SIG-M5 (cell line): Measurements from ENCODE around the gene ITGA3.

ENCODE experiments used
- DNase-seq: peaks from one replicate; lab custom pipeline; 2025; lab: John Stamatoyannopoulos, UW

Gene ITGA3

GRCh38 chr17:50094753-50095619 lies 39.1 kb downstream of the ITGA3 start, which contains the start of gene PDK2:
TSS of gene PDK2 (plus strand) at chr17:50095351. CDS start at chr17:50095436, 85 bp downstream.
- peak; percentile 74 for DNase-seq

- DNase-seq = no peak
Measured at GRCh38 chr17:50095626-50096037, 39.7 kb downstream of the ITGA3 start.

DNA sequence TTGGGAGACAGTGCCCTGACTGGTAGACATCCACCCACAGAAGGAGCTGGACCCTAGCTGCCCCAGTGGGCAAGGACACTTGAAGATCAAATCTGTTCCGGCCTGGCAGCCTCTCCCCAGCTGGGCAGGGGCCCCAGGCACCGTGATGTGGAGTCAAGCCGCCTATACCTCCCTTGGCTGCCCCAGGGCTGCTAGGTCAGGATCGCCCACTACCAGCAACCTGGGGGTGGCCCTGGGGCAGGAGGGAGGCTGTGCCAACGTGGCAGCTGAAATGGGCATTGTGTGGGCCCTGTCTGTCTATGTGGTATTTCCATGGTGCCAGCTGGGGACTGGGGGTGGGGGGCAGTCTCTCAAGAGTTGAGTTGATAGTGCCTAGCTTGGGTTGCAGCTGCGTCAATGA lies 40.2 kb downstream of the ITGA3 start:
- DNase-seq = no peak

GRCh38 chr17:50096758-50097157 lies 40.8 kb downstream of the ITGA3 start:
- no peak for DNase-seq

DNA sequence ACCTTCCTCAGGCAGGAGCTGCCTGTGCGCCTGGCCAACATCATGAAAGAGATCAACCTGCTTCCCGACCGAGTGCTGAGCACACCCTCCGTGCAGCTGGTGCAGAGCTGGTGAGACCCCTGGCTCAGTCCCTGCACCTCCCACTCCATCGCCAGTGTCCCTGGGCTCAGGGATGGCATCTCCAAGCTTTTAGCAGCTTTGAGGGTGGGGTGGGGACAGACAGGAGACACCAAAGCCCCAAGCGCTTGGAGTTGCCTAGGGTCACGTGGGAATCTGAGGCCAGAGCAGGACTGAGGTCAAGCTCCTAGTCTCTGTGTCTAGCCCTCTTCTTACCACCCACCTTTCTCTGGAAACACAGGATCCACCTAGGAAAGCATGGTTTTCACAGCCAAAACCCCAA lies 41.5 kb downstream of the ITGA3 start:
- no peak for DNase-seq

GRCh38 chr17:50097926-50098325 lies 42.0 kb downstream of the ITGA3 start:
- DNase-seq = no peak

DNA sequence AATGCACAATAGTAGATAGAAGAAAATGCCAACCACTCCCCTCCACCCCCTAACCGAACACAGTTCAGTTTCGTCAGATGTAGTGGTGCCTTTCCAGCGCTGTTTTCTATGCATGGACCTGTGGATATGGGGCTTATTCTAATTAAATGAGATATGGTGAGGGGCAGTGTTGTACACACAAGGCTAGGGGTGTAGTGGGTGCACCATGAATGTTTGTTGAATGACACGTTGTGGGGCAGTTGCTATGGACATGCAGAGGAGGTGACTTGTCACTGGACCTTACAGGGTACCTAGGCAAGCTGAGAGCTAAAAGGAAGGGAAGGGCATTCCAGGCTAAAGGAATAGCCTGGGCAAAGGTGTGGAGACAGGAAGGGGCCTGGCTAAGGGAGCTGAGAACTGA lies 42.7 kb downstream of the ITGA3 start:
- no peak for DNase-seq

- DNase-seq = no peak
Measured at GRCh38 chr17:50099003-50099402, 43.1 kb downstream of the ITGA3 start.

DNA sequence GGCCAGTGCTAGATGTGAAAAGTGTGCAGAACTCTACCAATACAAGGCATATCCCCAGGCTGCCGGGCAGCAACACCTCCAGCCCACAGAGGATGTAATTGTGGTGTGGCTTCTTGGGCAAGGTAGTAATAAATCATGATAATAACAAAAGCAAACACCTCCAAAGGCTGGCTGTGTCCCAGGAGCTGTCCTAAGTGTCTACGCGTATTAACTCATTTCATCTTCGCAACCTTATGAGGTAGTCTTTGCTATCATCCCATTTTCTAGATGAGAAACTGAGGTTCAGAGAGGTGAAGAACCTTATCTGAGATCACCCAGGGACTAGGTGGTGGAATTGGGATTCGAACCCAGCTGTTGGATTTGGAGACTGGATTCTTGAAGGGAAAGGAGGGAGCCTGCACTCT lies 44.6 kb downstream of the ITGA3 start:
- no peak for DNase-seq

DNA sequence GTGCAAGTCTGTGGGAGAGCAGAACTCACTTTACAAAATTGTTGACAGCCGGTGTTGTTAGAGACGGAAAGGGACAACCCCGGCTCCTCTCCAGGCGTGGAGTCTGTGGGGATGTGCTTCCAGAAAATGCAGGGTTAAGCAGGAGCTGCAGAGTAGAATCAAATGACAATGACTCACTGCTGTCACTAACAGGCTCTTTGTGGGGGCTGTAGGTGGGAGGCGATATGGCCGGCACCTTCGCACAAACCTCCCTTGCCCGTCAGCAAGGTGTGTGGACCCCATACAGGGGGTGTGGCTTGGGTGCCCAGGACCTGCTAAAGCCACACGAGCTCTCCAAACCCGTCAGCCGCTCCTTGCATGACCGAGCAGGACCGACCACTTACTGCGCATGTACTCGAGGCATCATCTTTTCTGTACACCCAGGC lies 45.0 kb downstream of the ITGA3 start:
- no peak for DNase-seq

- DNase-seq = no peak
Measured at GRCh38 chr17:50101346-50102163, 45.6 kb downstream of the ITGA3 start.

- no peak for DNase-seq
Measured at GRCh38 chr17:50102164-50102991, 46.5 kb downstream of the ITGA3 start.

GRCh38 chr17:50103252-50103651 lies 47.3 kb downstream of the ITGA3 start:
- no peak for DNase-seq

DNA sequence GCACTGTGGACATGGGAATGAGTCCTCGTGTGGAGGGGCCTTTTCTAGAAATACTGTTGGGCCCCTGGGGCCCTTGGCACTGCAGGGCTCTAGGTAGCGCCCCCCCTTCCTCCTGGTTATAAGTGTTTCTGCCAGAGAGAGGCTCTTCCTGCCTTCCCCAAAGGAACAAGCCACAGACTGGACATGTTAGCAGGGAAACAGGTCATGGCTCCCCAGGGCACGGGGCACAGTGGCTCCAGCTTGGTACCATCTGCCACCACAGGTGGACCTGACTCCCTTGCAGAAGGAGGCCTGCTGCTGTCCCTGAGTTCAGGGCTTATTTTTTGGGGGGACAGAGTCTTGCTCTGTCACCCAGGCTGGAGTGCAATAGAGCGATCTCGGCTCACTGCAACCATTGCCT lies 48.0 kb downstream of the ITGA3 start:
- DNase-seq = no peak

- no peak for DNase-seq
Measured at GRCh38 chr17:50105811-50106210, 49.9 kb downstream of the ITGA3 start.

DNA sequence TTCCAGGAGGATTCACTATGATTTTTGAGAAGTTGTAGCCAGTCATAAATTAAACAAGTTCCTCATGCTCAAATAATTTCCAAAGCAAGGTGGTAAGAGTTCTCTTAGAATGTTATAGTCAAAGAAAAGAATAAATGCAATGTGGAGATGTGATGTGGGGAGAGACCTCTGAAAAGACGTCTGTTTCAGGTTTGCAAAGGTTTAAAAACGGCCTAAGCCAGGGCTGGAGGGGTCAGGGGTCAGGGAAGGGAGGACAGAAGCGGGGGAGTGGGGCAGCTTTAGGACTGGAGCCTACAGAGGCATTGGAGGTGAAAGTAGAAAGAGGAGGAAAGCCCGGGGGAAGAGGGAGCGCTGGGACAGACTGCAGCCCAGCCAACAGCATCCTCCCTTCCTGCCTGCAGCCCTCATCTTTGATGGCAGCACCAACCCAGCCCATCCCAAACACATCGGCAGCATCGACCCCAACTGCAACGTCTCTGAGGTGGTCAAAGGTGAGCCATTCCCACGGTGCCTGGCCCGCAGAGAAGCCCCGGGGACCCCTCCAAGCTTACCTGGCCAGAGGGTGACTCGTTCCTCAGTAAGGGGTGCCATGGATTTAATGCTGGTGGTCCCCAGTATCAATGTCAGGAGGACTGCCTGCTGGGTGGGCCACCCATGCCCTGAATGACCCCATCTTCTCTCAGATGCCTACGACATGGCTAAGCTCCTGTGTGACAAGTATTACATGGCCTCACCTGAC lies 50.7 kb downstream of the ITGA3 start:
- no peak for DNase-seq

GRCh38 chr17:50107790-50108414 lies 52.0 kb downstream of the ITGA3 start:
- DNase-seq = no peak

- DNase-seq = no peak
Measured at GRCh38 chr17:50108556-50108955, 52.6 kb downstream of the ITGA3 start.

DNA sequence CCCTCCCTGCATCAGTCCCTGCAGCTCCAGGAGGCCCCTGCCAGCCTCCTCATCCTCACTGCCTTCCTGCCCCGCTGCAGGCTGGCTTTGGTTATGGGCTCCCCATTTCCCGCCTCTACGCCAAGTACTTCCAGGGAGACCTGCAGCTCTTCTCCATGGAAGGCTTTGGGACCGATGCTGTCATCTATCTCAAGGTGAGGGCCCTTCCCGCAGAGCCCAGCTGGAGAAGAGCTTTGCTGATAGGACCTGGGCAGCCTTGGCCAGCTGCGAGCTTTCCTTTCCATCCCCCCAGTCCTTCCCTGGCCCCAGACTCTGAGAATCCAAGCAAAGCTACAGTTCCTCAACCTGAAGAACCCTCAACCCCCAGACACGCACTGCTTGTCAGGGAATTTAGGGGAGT lies 53.3 kb downstream of the ITGA3 start:
- no peak for DNase-seq

- no peak for DNase-seq
Measured at GRCh38 chr17:50109785-50110184, 53.9 kb downstream of the ITGA3 start.
